ENCODE measurements around the gene IL34.

- no peak for TF ChIP-seq PATZ1 (CRISPR knock-in tag; IDR thresholded peaks at IDR 0.05; ENCODE audit: borderline replicate concordance)
- no peak for TF ChIP-seq ZNF565 (CRISPR knock-in tag; conservative IDR thresholded peaks at IDR 0.05; ENCODE audit: low read depth)
- no peak for TF ChIP-seq ZNF70 (CRISPR knock-in tag; IDR thresholded peaks at IDR 0.05)
- no peak for TF ChIP-seq RARB (CRISPR knock-in tag; IDR thresholded peaks at IDR 0.05)
- no peak for TF ChIP-seq POU6F1 (CRISPR knock-in tag; IDR thresholded peaks at IDR 0.05; ENCODE audit: borderline replicate concordance, low read depth)
- TF ChIP-seq OSR1 (CRISPR knock-in tag; IDR thresholded peaks at IDR 0.05): no peak
- no peak for TF ChIP-seq ZFP30 (CRISPR knock-in tag; IDR thresholded peaks at IDR 0.05)
- TF ChIP-seq TCF4 (CRISPR knock-in tag; IDR thresholded peaks at IDR 0.05; ENCODE audit: borderline replicate concordance): no peak
These were observed 41.4 kb downstream of the IL34 start for GRCh38 chr16:70687671-70688245.

Measured in SK-N-SH treated with all-trans-retinoic acid at 6 μM for 48 hours (cell line).